ENCODE results near the gene PLCB1. TPM values are rescaled to one million over a fixed set of nuclear protein-coding genes. Genes with fewer than 3 reads are reported as not detected.

PLCB1 gene
- total and polyA plus RNA-seq, 2 donors (not counting 3 experiments of a cell fraction or from before 2014, with no cell fraction given) = 10.2 to 53.4 TPM

GRCh38 chr20:8490076-8490830 is 358.2 kb downstream of the PLCB1 start:
- no peak for FAIRE-seq
- Histone ChIP-seq H3K27me3 (ENCODE audit: control insufficient read depth in 2 of 2, insufficient read depth in 2 of 2, low read length in 2 of 2) (no peaks in the 10 kb centered on the region), H3K4me3 (replicated peaks in 1 of 3; ENCODE audit: insufficient read depth in 1 of 3, low read depth in 1 of 3, low read length in 3 of 3) (no peak overlapping the region), H3K9me3 (replicated peaks; ENCODE audit: control insufficient read depth, insufficient read depth, low read length) (no peaks in the 10 kb centered on the region), H3K4me1 (ENCODE audit: control insufficient read depth, extremely low read depth, insufficient read depth, low read length) (no peaks in the 10 kb centered on the region), H3K4me2 (ENCODE audit: insufficient read depth, low read length) (no peak overlapping the region), H3K27ac (ENCODE audit: insufficient read depth, low read depth, low read length) (no peak overlapping the region), H3K36me3 (ENCODE audit: control insufficient read depth in 2 of 2, extremely low read depth in 1 of 2, insufficient read depth in 2 of 2, low read length in 2 of 2) (no peaks in the 10 kb centered on the region), H3K9ac (replicated peaks; ENCODE audit: extremely low read depth, insufficient read depth, low read length) (no peak overlapping the region), H2AFZ (ENCODE audit: low read depth, low read length) (no peak overlapping the region), H3K79me2 (ENCODE audit: control insufficient read depth, insufficient read depth, low read length) (no peaks in the 10 kb centered on the region), H3K9me1 (replicated peaks; ENCODE audit: control insufficient read depth, extremely low read depth, insufficient read depth, low read length) (no peaks in the 10 kb centered on the region), H4K20me1 (replicated peaks; ENCODE audit: control insufficient read depth, extremely low read depth, insufficient read depth, low read length) (no peaks in the 10 kb centered on the region)
- no peak for DNase-seq (ENCODE audit: low read depth, low spot score)
- TF ChIP-seq JUN (IDR thresholded peaks at IDR 0.05; ENCODE audit: borderline replicate concordance, insufficient read depth, insufficient read length, low read depth) (no peak), POLR2A (IDR thresholded peaks at IDR 0.05; ENCODE audit: low read depth, low read length) (no peak), EZH2 (IDR thresholded peaks at IDR 0.05; ENCODE audit: borderline replicate concordance, low read depth, low read length, severe bottlenecking) (no peak)
- CTCF ChIA-PET = no interaction called here
- BruUV-seq (replicated peaks) = no TSS peak
- POLR2A ChIA-PET = no interaction called here
- dilution Hi-C loops (cut with MboI; ENCODE audit: extremely low pct_ligation_motif_present, low sequenced_read_pairs) (no loop called here), intact Hi-C loops (cut with micrococcal nuclease) (no loop called here)

GRCh38 chr20:8492173-8492572 is 360.1 kb downstream of the PLCB1 start:
- Histone ChIP-seq H3K9me3 (replicated peaks; ENCODE audit: control insufficient read depth, insufficient read depth, low read length) (no peaks in the 10 kb centered on the region), H3K27ac (ENCODE audit: insufficient read depth, low read depth, low read length) (no peak overlapping the region), H3K9ac (replicated peaks; ENCODE audit: extremely low read depth, insufficient read depth, low read length) (no peak overlapping the region), H2AFZ (ENCODE audit: low read depth, low read length) (no peak overlapping the region), H4K20me1 (replicated peaks; ENCODE audit: control insufficient read depth, extremely low read depth, insufficient read depth, low read length) (no peaks in the 10 kb centered on the region), H3K4me3 (replicated peaks in 1 of 3; ENCODE audit: insufficient read depth in 1 of 3, low read depth in 1 of 3, low read length in 3 of 3) (no peak overlapping the region), H3K79me2 (ENCODE audit: control insufficient read depth, insufficient read depth, low read length) (no peaks in the 10 kb centered on the region), H3K36me3 (ENCODE audit: control insufficient read depth in 2 of 2, extremely low read depth in 1 of 2, insufficient read depth in 2 of 2, low read length in 2 of 2) (no peaks in the 10 kb centered on the region), H3K9me1 (replicated peaks; ENCODE audit: control insufficient read depth, extremely low read depth, insufficient read depth, low read length) (no peaks in the 10 kb centered on the region), H3K4me1 (ENCODE audit: control insufficient read depth, extremely low read depth, insufficient read depth, low read length) (no peaks in the 10 kb centered on the region), H3K27me3 (ENCODE audit: control insufficient read depth in 2 of 2, insufficient read depth in 2 of 2, low read length in 2 of 2) (no peaks in the 10 kb centered on the region), H3K4me2 (ENCODE audit: insufficient read depth, low read length) (no peak overlapping the region)
- FAIRE-seq = no peak
- TF ChIP-seq POLR2AphosphoS5 (IDR thresholded peaks at IDR 0.05; ENCODE audit: insufficient read depth, low read depth, low read length) (no peak), EZH2 (IDR thresholded peaks at IDR 0.05; ENCODE audit: borderline replicate concordance, low read depth, low read length, severe bottlenecking) (no peak), FOS (IDR thresholded peaks at IDR 0.05; ENCODE audit: borderline replicate concordance, insufficient read depth, low read length) (no peak), MAX (IDR thresholded peaks at IDR 0.05; ENCODE audit: insufficient read depth, insufficient read length) (no peak), CTCF (IDR thresholded peaks at IDR 0.05; ENCODE audit: extremely low read depth in 1 of 2, insufficient read depth in 1 of 2, low read depth in 1 of 2, low read length in 2 of 2) (no peak), JUN (IDR thresholded peaks at IDR 0.05; ENCODE audit: borderline replicate concordance, insufficient read depth, insufficient read length, low read depth) (no peak), MYC (IDR thresholded peaks at IDR 0.05; ENCODE audit: low read depth, low read length) (no peak), POLR2A (IDR thresholded peaks at IDR 0.05; ENCODE audit: low read depth, low read length) (no peak), GATA2 (IDR thresholded peaks at IDR 0.05; ENCODE audit: insufficient read depth, insufficient read length, low read depth, low read length) (no peak)
- dilution Hi-C loops (cut with MboI; ENCODE audit: extremely low pct_ligation_motif_present, low sequenced_read_pairs) = no loop called here
- intact Hi-C loops (cut with micrococcal nuclease) = no loop called here
- peak; percentile 23 for DNase-seq (ENCODE audit: low read depth, low spot score)
- BruUV-seq (replicated peaks) = no TSS peak
- CTCF ChIA-PET = interaction anchor here (0.7 kb wide), 1 partner anchor 10 kb away, joined by 3 read pairs; no protein-coding TSS in a partner anchor
- POLR2A ChIA-PET = interaction anchor here (0.7 kb wide), 1 partner anchor 126 kb away, joined by 3 read pairs; no protein-coding TSS in a partner anchor
